ENCODE data around the gene TEX47. TPM values are rescaled to one million over a fixed set of nuclear protein-coding genes. Genes with fewer than 3 reads are reported as not detected.

Gene TEX47
- total RNA-seq, 1 donor from 2014 or later = 1.2 TPM

GRCh38 chr7:88746126-88746525, 49.4 kb downstream of the TEX47 start:
- DNase-seq (ENCODE audit: low spot score) = no peak

Other genes starting within 250 kb of the TEX47 start
- 7.7 TPM for gene ZNF804B, start 36.0 kb downstream of the TEX47 start, total RNA-seq (ENCODE audit: insufficient read depth, low replicate concordance)